Stomach (tissue), 9 donors: ENCODE results near the gene E2F2. TPM values are rescaled to one million over a fixed set of nuclear protein-coding genes. Genes with fewer than 3 reads are reported as not detected.

ENCODE experiments used
- DNase-seq, 2 donors: peaks; one replicate each; pipeline versions ENCODE4 v3.0.0 to v3.0.0-alpha.2; 2013 to 2019
- H3K27ac ChIP-seq, 5 donors: fragments of 200-600 bp in 4 of 5; sonication (generic) in 4 of 5; one replicate each; pipeline ENCODE4 v1.5.1; 2013 to 2019; ENCODE audit warnings: mild to moderate bottlenecking in 1 of 5, moderate library complexity in 1 of 5
- H3K27me3 ChIP-seq, 3 donors: fragments of 200-600 bp; sonication (generic); one replicate each; pipeline ENCODE4 v1.5.1; 2017 to 2019; ENCODE audit warnings: mixed run types in 1 of 3
- H3K36me3 ChIP-seq, 4 donors: fragments of 200-600 bp; sonication (generic); 1 replicate in 3 of 4; 2 replicates in 1 of 4; pipeline ENCODE4 v1.5.1; 2016 to 2019
- H3K4me1 ChIP-seq, 4 donors: fragments of 200-600 bp; sonication (generic); one replicate each; pipeline ENCODE4 v1.5.1; 2016 to 2019
- H3K4me3 ChIP-seq, 4 donors: fragments of 200-600 bp; sonication (generic) in 3 of 4; one replicate each; pipeline ENCODE4 v1.5.1; 2016 to 2019; ENCODE audit warnings: mild to moderate bottlenecking in 1 of 4
- H3K9me3 ChIP-seq, 4 donors: fragments of 200-600 bp; sonication (generic); one replicate each; pipeline ENCODE4 v1.5.1; 2016 to 2019
- EP300 ChIP-seq: sonication (generic); formaldehyde crosslinking; IDR thresholded peaks from one replicate; pipeline ENCODE4 v1.6.1; 2017; ENCODE audit warnings: antibody characterized with exemption
- POLR2A ChIP-seq, 4 donors: fragments of 450-650 bp; IDR thresholded peaks; one replicate each; pipeline ENCODE4 v1.6.1; 2016; ENCODE audit warnings: antibody characterized with exemption in 4 of 4, control low read depth in 2 of 4, mild to moderate bottlenecking in 1 of 4, moderate library complexity in 1 of 4
- POLR2AphosphoS5 ChIP-seq, 3 donors: sonication (generic); formaldehyde crosslinking; IDR thresholded peaks; one replicate each; pipeline ENCODE4 v1.6.1; 2016; ENCODE audit warnings: antibody characterized with exemption in 3 of 3
- WGBS, 5 donors: extraction: QIAGEN DNeasy Blood & Tissue Kit in 3 of 5; methylation state at CpG; one replicate each; pipeline versions ENCODE4 v1.1.5 to v1.1.7; 2013 to 2018; 5-methylcytosine and 5-hydroxymethylcytosine counted together
- intact Hi-C: fragments of 100-400 bp; cut with DNase I; formaldehyde crosslinking; loops from one replicate; pipeline ENCODE4 v1.15.1; 2023; ENCODE audit warnings: low total_unique reads
- polyA plus RNA-seq, 3 donors: library from polyadenylated mRNA; stranded (reverse); fragments of 200-250 nt; gene quantifications; one replicate each; pipeline ENCODE4 v1.2.3, GENCODE V29; 2013
- total RNA-seq, 5 donors: library from RNA; depleted of rRNA; stranded (reverse); fragments of >200 nt; gene quantifications; one replicate each; pipeline versions ENCODE4 v1.1.0 to v1.2.3, GENCODE V29; 2014 to 2016
- TF ChIP-seq, protein P1 (sequence below), 7 experiments: fragments of 450-650 bp in 4 of 7; fragments of 200-600 bp in 3 of 7; sonication (generic) in 3 of 7; IDR thresholded peaks; one replicate each; pipeline ENCODE4 v1.5.1; 2016 to 2019; ENCODE audit warnings: antibody characterized with exemption in 7 of 7, control low read depth in 2 of 7, mild to moderate bottlenecking in 1 of 7
- donor health status: healthy with polysubstance abuse.
- donor health status: Bipolar disorder and iron deficiency.
- donor health status: healthy.

The E2F2 gene
- total and polyA plus RNA-seq, 8 donors, result 0.58 to 27.8 (median 2.5) TPM

- Histone ChIP-seq H3K4me3 (peak overlapping the region in 3 of 4 donors; percentile 1 to 28 (median 13)), H3K4me1 (peaks cover 5 to 15% (median 10%) of the 10 kb centered on the region in 4 donors), H3K36me3 (no peaks in the 10 kb centered on the region), H3K27ac (peak overlapping the region in 1 of 5 donors; percentile 34), H3K27me3 (no peaks in the 10 kb centered on the region), H3K9me3 (no peaks in the 10 kb centered on the region)
- WGBS, 5 donors, result 1 to 5% (median 3%) methylated on average over 10 to 16 of the region's 16 CpGs
- peak; percentile 92 to 96 for DNase-seq
- intact Hi-C loops, result loop anchor here (5.0 kb wide), 1 partner anchor 47 kb away; no protein-coding TSS in a partner anchor
- TF ChIP-seq, protein P1, sequence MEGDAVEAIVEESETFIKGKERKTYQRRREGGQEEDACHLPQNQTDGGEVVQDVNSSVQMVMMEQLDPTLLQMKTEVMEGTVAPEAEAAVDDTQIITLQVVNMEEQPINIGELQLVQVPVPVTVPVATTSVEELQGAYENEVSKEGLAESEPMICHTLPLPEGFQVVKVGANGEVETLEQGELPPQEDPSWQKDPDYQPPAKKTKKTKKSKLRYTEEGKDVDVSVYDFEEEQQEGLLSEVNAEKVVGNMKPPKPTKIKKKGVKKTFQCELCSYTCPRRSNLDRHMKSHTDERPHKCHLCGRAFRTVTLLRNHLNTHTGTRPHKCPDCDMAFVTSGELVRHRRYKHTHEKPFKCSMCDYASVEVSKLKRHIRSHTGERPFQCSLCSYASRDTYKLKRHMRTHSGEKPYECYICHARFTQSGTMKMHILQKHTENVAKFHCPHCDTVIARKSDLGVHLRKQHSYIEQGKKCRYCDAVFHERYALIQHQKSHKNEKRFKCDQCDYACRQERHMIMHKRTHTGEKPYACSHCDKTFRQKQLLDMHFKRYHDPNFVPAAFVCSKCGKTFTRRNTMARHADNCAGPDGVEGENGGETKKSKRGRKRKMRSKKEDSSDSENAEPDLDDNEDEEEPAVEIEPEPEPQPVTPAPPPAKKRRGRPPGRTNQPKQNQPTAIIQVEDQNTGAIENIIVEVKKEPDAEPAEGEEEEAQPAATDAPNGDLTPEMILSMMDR (IDR thresholded peaks at IDR 0.05), result peak in 5 of 7 experiments; percentile 80 to 94 (median 87)
- TF ChIP-seq POLR2A (IDR thresholded peaks at IDR 0.05) (no peak), EP300 (no peak), POLR2AphosphoS5 (IDR thresholded peaks at IDR 0.05) (peak in 1 of 3 donors; percentile 74)
These were observed 8.7 kb upstream of the E2F2 start for GRCh38 chr1:23539698-23540266.

DNA sequence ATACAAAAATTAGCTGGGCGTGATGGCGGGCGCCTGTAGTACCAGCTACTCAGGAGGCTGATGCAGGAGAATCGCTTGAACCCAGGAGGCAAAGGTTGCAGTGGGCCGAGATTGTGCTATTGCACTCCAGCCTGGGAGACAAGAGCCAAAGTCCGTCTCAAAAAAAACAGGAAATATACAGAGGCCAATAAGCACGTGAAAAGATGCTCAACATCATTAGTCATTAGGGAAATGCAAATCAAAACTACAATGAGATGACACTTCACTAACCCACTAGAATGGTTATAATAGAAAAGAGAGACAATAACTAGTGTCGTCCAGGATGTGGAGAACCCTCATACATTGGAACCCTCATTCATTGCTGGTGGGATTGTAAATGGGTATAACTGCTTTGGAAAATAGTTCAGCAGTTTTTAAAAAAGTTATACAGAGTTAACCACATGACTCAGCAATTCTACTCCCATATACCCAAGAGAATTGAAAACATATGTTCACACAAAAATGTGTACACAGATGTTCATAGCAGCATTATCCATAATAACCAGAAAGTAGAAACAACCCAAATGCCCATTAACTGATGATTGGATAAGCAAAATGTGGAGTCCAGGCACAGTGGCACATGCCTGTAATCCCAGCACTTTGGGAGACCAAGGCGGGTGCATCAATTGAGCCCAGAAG lies 6.4 kb upstream of the E2F2 start:
- intact Hi-C loops, result no loop called here
- H3K27me3 ChIP-seq, result no peaks in the 10 kb centered on the region
- WGBS, 5 donors, result 67 to 76% (median 72%) methylated on average over 9 of the region's 9 CpGs
- H3K4me3 ChIP-seq, result no peak overlapping the region
- H3K36me3 ChIP-seq, result no peaks in the 10 kb centered on the region
- DNase-seq, result no peak
- H3K27ac ChIP-seq, result no peak overlapping the region
- H3K4me1 ChIP-seq, result peaks cover 4 to 31% (median 11%) of the 10 kb centered on the region in 4 donors
- H3K9me3 ChIP-seq, result no peaks in the 10 kb centered on the region
- TF ChIP-seq, protein P1 (IDR thresholded peaks at IDR 0.05), result no peak
- TF ChIP-seq POLR2A (IDR thresholded peaks at IDR 0.05) (no peak), EP300 (no peak)

- no peak overlapping the region for H3K4me3 ChIP-seq
- peak overlapping the region in 2 of 5 donors; percentile 31 to 47 for H3K27ac ChIP-seq
- no peak for DNase-seq
- intact Hi-C loops, result no loop called here
- H3K9me3 ChIP-seq, result no peaks in the 10 kb centered on the region
- no peak for TF ChIP-seq POLR2A (IDR thresholded peaks at IDR 0.05)
- no peak for TF ChIP-seq POLR2AphosphoS5 (IDR thresholded peaks at IDR 0.05)
- TF ChIP-seq, protein P1 (IDR thresholded peaks at IDR 0.05), result no peak
- TF ChIP-seq EP300, result no peak
- WGBS, 5 donors, result 71 to 85% (median 80%) methylated on average over 6 of the region's 6 CpGs
- H3K36me3 ChIP-seq, result no peaks in the 10 kb centered on the region
- peaks cover 18 to 57% (median 30%) of the 10 kb centered on the region in 4 donors for H3K4me1 ChIP-seq
- peaks cover 0 to 7% (median 7%) of the 10 kb centered on the region in 3 donors for H3K27me3 ChIP-seq
These were observed 2.4 kb upstream of the E2F2 start for GRCh38 chr1:23533246-23534023.

- intact Hi-C loops, result no loop called here
- H3K4me1 ChIP-seq, result peaks cover 28 to 75% (median 43%) of the 10 kb centered on the region in 4 donors
- 44 to 60% (median 46%) methylated on average over 3 to 5 of the region's 5 CpGs for WGBS, 5 donors
- H3K27me3 ChIP-seq, result peaks cover 0 to 22% (median 7%) of the 10 kb centered on the region in 3 donors
- TF ChIP-seq POLR2A (IDR thresholded peaks at IDR 0.05) (no peak), EP300 (no peak)
- TF ChIP-seq, protein P1 (IDR thresholded peaks at IDR 0.05), result peak in 1 of 7 experiments; percentile 2
- peak overlapping the region in 1 of 5 donors; percentile 76 for H3K27ac ChIP-seq
- H3K9me3 ChIP-seq, result no peaks in the 10 kb centered on the region
- peak overlapping the region; percentile 37 to 79 (median 62) for H3K4me3 ChIP-seq
- DNase-seq, result no peak
- no peaks in the 10 kb centered on the region for H3K36me3 ChIP-seq
These were observed 595 bp upstream of the E2F2 start for GRCh38 chr1:23531562-23532094.
